Urinary bladder (tissue), 4 donors: Measurements from ENCODE around the gene SERPINB6. TPM values are rescaled to one million over a fixed set of nuclear protein-coding genes. Genes with fewer than 3 reads are reported as not detected.
"Not testable (repeated sequence)": the region's sequence is repeated elsewhere in the genome, so short reads cannot be mapped to it uniquely, and the experiment has no call there.

Experiments used
- DNase-seq: peaks from one replicate; pipeline ENCODE4 v3.0.0-alpha.2; 2015; ENCODE audit errors: extremely low spot score
- H3K27ac ChIP-seq: one replicate; pipeline ENCODE4 v1.5.1; 2013; ENCODE audit warnings: low read depth, mild to moderate bottlenecking, moderate library complexity
- H3K36me3 ChIP-seq: one replicate; pipeline ENCODE4 v1.6.1; 2013; ENCODE audit warnings: mild to moderate bottlenecking, moderate library complexity; ENCODE audit not compliant: insufficient read depth
- H3K4me1 ChIP-seq: one replicate; pipeline ENCODE4 v1.6.1; 2013; ENCODE audit warnings: mild to moderate bottlenecking, moderate library complexity; ENCODE audit not compliant: insufficient read depth
- H3K4me3 ChIP-seq: one replicate; pipeline ENCODE4 v1.5.1; 2013; ENCODE audit warnings: low read depth, low read length
- WGBS: extraction: QIAGEN DNeasy Blood & Tissue Kit; methylation state at CpG from one replicate; pipeline ENCODE4 v1.1.7; 2013; 5-methylcytosine and 5-hydroxymethylcytosine counted together
- polyA plus RNA-seq: library from polyadenylated mRNA; stranded (reverse); fragments of 200-250 nt; gene quantifications from one replicate; pipeline ENCODE4 v1.2.3, GENCODE V29; 2013
- total RNA-seq: library from RNA; depleted of rRNA; stranded (reverse); fragments of >200 nt; gene quantifications from one replicate; pipeline ENCODE4 v1.2.3, GENCODE V29; 2014
- donor health status: healthy with polysubstance abuse.
- donor health status: healthy.

SERPINB6 gene
- total and polyA plus RNA-seq, 2 donors = 58.8 to 130 TPM

DNA sequence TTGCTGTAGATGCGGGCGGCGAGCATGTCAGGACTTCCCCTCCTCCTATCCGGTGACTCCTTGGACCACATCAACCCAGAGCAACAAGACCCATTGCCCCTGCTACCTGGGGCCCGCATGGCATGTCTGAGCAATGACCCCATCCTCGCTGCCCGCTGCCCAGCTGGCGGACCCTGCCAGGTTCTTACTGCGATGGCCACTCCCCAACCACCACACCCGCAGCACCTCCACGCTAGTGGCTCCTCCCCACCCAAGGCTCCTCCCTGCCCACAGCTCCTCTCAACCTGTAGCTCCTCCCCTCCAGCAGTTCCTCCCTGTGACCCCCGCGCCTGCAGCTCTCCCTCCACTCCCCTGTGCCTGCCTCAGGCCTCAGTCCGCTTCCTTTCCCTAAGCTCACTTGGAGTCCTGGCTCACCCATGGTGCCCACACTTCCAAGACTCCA lies 50.7 kb downstream of the SERPINB6 start:
- Histone ChIP-seq H3K4me1 (no peaks in the 10 kb centered on the region), H3K4me3 (no peak overlapping the region), H3K27ac (no peak overlapping the region), H3K36me3 (no peaks in the 10 kb centered on the region)
- WGBS = 96% methylated on average over 14 of the region's 14 CpGs
- no peak for DNase-seq

DNA sequence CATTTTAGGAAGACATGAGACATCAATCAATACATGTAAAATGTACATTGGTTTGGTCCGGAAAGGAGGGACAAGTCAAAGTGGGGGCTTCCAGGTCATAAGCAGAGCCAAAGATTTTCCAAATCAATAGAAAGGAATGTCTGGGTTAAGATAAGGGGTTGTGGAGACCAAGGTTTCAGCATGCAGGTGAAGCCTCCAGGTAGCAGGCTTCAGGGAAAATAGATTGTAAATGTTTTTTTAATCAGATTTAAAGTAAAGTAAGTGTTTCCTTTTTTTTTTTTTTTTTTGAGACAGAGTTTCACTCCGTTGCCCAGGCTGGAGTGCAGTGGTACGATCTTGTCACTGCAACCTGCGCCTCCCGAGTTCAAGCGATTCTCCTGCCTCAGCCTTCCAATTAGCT lies 51.5 kb downstream of the SERPINB6 start:
- no peak for DNase-seq
- H3K4me3 ChIP-seq = no peak overlapping the region
- no peaks in the 10 kb centered on the region for H3K36me3 ChIP-seq
- no peak overlapping the region for H3K27ac ChIP-seq
- no peaks in the 10 kb centered on the region for H3K4me1 ChIP-seq
- WGBS = 95% methylated on average over 6 of the region's 6 CpGs

DNA sequence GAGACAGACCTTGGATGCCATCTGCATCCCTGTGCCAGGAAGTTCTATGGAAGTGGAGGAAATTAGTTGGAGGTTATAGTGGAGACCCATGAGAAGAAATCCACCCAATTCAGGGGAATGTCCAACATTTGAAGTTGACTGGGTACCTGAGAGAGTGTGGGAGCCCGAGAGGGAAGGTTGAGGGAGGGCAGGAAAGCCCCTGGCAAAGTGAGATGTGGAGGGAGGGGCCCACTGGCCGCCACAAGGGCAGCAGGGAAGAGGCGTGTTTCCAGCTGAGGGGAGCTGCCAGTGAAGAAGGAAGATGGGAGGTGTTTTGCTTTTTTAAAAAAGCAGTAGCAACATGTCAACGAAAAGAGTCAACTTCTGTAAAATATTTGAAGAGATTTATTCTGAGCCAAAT lies 52.0 kb downstream of the SERPINB6 start:
- whole genome bisulfite sequencing = 83% methylated on average over 4 of the region's 4 CpGs
- Histone ChIP-seq H3K4me3 (no peak overlapping the region), H3K36me3 (no peaks in the 10 kb centered on the region)

DNA sequence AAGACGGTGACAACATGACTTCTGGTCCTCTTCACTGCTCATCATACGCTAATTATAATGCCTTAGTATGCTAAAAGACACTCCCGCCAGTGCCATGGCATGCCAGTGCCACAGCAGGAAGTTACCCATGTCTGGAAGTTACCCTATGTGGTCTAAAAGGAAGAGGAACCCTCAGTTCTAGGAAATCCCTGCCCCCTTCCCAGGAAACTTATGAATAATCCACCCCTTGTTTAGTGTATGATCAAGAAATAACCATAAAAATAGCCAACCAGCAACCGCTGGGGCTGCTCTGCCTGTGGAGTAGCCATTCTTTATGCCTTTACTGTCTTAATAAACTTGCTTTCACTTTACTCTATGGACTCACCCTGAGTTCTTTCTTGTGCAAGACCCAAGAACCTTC lies 52.4 kb downstream of the SERPINB6 start:
- H3K4me1 ChIP-seq = no peaks in the 10 kb centered on the region
- H3K36me3 ChIP-seq = no peaks in the 10 kb centered on the region
- DNase-seq = no peak
- WGBS = 88% methylated on average over 4 of the region's 4 CpGs
- H3K27ac ChIP-seq = no peak overlapping the region
- no peak overlapping the region for H3K4me3 ChIP-seq

More for the DNA sequence above, 52.0 kb downstream of the SERPINB6 start:
- H3K27ac ChIP-seq = no peak overlapping the region
- DNase-seq = no peak
- no peaks in the 10 kb centered on the region for H3K4me1 ChIP-seq

DNA sequence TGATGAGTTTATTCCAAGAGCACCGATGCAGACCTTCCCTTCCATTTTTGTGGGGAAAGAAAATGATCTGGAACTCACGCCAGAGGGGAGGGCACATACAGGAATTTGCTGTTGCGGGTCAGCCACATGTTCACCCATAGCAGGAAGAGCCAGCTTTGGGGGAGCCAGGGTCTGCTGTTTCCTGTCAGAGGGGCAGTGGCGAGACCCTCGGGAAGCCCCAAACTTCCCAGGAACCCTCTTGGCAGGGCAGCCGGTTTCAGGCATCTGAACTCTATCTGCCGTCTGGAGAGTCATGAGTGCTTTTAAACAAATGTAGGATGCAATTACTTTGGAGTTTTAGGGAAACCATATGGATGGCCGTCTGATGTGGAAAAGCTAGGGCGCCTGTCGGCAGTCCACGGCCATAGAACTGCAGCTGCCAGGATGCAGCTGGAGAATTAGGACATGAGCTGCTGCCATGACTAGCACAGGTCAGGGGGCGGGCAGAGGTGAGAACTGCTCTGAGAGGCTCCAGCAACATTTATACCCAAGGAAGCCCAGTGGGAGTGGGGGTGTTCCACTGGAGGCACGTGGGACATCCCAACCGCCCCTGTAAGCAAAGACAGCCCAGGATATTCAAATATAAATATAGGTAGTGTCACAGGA lies 53.4 kb downstream of the SERPINB6 start:
- no peak for DNase-seq
- Histone ChIP-seq H3K4me1 (no peaks in the 10 kb centered on the region), H3K4me3 (no peak overlapping the region), H3K27ac (no peak overlapping the region), H3K36me3 (no peaks in the 10 kb centered on the region)
- 45% methylated on average over 14 of the region's 14 CpGs for WGBS

DNA sequence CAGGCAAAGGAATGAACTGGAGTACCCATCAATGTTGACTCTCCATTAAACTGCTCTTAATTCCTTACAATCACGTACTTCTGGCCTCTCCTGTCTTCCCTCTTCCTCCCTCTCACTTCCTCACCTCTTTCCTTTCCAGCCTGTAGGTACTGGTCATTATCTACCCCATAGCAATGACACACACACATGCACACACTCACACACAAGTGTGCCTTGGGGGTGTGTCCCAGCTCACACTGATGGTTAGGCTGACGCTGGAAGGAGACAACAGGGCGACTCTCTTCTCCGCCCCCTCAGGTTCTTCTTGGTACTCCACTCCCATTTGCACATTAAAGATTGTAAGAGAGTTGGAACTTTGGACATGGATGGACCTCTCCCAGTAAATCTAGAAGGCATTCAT lies 54.3 kb downstream of the SERPINB6 start:
- H3K36me3 ChIP-seq = no peaks in the 10 kb centered on the region
- H3K4me1 ChIP-seq = no peaks in the 10 kb centered on the region
- WGBS = 88% methylated on average over 4 of the region's 4 CpGs
- H3K4me3 ChIP-seq = no peak overlapping the region
- no peak for DNase-seq
- no peak overlapping the region for H3K27ac ChIP-seq

DNA sequence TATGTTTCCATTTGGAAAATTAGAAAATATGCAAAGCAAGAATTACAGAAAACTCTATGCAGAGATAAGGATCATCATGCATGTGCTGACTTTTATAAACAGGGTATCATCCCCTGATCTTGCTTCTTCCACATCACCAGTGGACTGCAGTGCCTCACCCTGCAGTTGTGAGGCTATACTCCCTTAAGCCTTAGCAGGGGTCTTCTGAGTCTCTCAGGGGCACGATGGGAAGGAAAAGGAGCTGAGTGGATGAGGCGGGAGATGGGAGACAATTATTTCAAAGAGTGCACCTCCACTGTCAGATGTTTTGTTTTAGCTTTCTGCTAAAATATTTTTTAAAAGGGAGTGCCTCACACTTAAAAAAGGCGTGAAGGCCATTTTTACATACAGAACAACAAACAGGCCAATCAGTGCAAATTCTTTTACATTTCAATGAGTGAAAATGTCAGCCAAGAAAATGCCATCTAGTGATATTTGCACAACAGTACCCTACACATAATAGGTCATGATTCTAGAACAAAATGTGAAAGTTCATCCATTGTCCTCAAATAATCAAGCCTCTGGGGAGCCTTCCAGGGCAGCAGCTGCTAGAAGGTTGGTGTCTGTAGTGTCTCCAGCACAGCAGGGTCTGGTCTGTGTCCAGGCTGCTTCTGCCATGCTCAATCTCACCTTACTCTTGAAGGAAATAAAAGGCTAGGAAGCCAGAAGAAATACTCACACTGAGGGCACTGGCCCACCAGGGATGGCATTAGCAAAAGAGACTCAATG lies 55.0 kb downstream of the SERPINB6 start:
- H3K27ac ChIP-seq = no peak overlapping the region
- H3K4me3 ChIP-seq = no peak overlapping the region
- no peak for DNase-seq
- H3K36me3 ChIP-seq = no peaks in the 10 kb centered on the region
- no peaks in the 10 kb centered on the region for H3K4me1 ChIP-seq
- WGBS = 75% methylated on average over 3 of the region's 3 CpGs

DNA sequence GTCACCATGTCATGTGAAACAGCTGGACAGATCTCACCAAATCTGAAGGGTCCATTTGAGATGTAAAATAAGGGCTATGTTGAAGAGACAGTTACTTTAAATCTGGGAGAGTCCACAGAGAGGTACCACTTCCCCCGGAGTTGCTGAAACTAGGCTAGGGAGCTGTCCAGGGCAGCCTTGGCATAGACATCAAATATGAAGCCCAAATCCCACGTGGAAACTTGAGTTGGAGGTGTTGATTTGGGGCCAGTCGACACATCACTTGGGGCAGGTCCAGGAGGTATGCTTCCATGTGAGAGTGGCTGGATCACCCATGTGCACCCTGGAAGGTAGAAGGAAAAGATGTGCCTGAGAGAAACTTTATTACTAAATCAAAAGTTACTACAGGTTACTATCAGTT lies 56.2 kb downstream of the SERPINB6 start:
- WGBS = 68% methylated on average over 3 of the region's 3 CpGs
- Histone ChIP-seq H3K27ac (no peak overlapping the region), H3K4me3 (no peak overlapping the region), H3K4me1 (no peaks in the 10 kb centered on the region), H3K36me3 (no peaks in the 10 kb centered on the region)
- DNase-seq = no peak

DNA sequence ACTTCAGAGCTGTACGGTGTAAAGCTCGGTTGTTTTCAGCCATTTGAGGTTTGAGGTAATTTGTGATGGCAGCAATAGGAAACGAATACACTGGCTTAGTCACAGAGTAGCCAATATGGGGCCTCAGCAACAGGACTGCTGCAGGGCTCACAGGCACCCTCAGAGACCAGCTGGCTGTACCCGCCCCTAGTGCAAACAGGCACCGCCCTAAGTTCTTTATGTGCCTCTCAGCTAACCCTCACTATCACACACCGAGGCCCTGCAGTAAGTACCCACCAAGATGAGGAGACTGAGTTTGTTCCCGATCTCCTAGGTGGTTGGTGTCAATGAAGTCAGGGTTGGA lies 57.1 kb downstream of the SERPINB6 start:
- Histone ChIP-seq H3K4me1 (no peaks in the 10 kb centered on the region), H3K27ac (no peak overlapping the region), H3K4me3 (no peak overlapping the region), H3K36me3 (no peaks in the 10 kb centered on the region)
- no peak for DNase-seq
- 86% methylated on average over 7 of the region's 7 CpGs for WGBS

DNA sequence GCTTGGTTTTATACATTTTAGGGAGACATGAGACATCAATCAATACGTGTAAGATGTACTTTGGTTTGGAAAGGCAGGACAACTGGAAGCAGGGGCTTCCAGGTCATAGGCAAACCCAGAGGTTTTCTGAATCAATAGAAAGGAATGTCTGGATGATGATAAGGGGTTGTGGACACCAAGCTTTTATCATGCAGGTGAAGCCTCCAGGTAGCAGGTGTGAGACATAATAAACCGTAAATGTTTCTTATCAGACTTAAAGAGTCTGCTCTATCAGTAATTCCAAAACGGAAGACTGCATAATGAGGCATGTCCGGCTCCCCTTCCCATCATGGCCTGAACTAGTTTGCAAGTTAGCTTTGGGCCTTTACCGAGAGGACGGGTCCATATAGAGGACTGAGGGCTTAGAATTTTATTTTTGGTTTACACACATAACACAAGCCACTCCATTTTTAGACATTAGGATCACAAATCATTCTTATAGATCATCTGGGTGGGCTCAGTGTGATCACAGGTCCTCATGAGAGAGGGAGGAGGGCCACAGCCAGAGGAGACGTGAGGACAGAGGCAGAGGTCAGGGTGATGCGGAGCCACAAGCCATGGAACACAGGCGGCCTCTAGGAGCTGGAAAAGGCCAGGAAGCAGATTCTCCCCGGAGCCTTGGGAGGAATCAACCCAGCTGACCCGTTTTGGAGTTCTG lies 57.6 kb downstream of the SERPINB6 start:
- no peak overlapping the region for H3K4me3 ChIP-seq
- no peaks in the 10 kb centered on the region for H3K4me1 ChIP-seq
- no peak overlapping the region for H3K27ac ChIP-seq
- 90% methylated on average over 11 of the region's 11 CpGs for WGBS
- no peak for DNase-seq
- H3K36me3 ChIP-seq = no peaks in the 10 kb centered on the region

DNA sequence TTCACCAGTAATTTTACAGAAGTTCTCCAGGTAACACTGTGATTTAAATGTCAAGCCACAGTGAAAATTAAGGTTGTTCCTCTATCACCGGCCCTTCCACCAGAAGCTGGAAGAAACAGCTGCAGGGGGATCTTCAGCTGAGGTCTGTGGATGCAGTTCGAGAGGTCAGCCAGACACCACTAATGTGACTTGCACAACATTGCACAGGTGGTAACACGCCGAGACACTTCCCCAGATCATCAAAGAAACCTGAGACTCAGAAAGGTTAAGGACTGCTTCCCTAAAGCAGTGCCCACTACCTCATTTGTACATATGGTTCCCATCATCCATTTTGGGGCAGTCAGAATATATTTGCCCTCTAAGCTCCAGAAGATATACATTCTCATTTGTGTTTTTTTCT lies 60.2 kb downstream of the SERPINB6 start:
- WGBS = 80% methylated on average over 4 of the region's 4 CpGs
- H3K4me1 ChIP-seq = no peaks in the 10 kb centered on the region
- no peak overlapping the region for H3K4me3 ChIP-seq
- no peaks in the 10 kb centered on the region for H3K36me3 ChIP-seq
- no peak overlapping the region for H3K27ac ChIP-seq
- no peak for DNase-seq

DNA sequence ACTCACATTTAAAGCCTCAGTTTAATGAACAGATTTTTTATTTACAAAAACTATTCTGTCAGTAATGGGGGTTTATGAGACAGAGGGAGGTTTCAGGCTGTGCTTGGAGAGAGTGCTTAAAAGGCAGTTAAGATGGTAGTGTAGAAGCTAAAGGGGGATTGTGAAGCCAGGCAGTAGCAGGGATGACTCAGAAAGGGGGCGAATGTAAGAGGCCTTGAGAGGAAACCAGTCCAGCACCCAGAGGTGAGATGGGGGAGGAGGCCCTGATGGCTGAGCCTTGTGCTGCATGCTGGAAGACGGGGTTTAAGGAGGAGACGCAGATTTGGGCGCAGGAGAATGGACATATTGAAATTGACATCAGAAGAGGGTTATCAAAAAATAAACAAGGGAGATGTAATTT lies 61.6 kb downstream of the SERPINB6 start:
- WGBS = 93% methylated on average over 4 of the region's 4 CpGs
- H3K4me3 ChIP-seq = no peak overlapping the region
- H3K27ac ChIP-seq = no peak overlapping the region
- no peaks in the 10 kb centered on the region for H3K36me3 ChIP-seq
- DNase-seq = no peak
- H3K4me1 ChIP-seq = no peaks in the 10 kb centered on the region

DNA sequence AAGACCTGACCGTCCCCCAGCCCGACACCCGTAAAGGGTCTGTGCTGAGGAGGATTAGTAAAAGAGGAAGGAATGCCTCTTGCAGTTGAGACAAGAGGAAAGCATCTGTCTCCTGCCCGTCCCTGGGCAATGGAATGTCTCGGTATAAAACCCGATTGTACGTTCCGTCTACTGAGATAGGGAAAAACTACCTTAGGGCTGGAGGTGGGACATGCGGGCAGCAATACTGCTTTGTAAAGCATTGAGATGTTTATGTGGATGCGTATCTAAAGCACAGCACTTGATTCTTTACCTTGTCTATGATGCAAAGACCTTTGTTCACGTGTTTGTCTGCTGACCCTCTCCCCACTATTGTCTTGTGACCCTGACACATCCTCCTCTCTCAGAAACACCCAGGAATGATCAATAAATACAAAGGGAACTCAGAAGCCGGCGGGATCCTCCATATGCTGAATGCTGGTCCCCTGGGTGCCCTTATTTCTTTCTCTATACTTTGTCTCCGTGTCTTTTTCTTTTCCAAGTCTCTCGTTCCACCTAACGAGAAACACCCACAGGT lies 62.2 kb downstream of the SERPINB6 start:
- 65% methylated on average over 16 of the region's 16 CpGs for WGBS
- not testable (repeated sequence) for DNase-seq, H3K4me1 ChIP-seq, H3K27ac ChIP-seq, H3K36me3 ChIP-seq, H3K4me3 ChIP-seq

DNA sequence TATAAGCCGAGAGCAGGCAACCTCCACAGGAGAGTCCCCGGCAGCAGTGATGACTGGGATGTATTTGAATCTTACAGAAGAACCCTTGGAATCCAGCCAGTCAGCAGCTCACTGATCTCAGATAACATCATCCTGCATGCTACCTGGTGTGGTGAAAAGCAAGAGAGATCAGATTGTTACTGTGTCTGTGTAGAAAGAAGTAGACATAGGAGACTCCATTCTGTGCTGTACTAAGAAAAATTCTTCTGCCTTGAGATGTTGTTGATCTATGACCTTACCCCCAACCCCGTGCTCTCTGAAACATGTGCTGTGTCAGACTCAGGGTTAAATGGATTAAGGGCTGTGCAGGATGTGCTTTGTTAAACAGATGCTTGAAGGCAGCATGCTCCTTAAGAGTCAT lies 62.9 kb downstream of the SERPINB6 start:
- not testable (repeated sequence) for H3K27ac ChIP-seq, H3K36me3 ChIP-seq, H3K4me3 ChIP-seq, H3K4me1 ChIP-seq, DNase-seq
- WGBS = 65% methylated on average over 3 of the region's 3 CpGs
